HG02610 (cell line): ENCODE measurements around the gene CORO2B.

Source experiments
- ATAC-seq: cut with Tn5 transposase; IDR thresholded peaks from one replicate; pipeline ENCODE4 v1.9.1; 2021; ENCODE audit warnings: mild to moderate bottlenecking, moderate library complexity; ENCODE audit not compliant: unreplicated experiment

The CORO2B gene

DNA sequence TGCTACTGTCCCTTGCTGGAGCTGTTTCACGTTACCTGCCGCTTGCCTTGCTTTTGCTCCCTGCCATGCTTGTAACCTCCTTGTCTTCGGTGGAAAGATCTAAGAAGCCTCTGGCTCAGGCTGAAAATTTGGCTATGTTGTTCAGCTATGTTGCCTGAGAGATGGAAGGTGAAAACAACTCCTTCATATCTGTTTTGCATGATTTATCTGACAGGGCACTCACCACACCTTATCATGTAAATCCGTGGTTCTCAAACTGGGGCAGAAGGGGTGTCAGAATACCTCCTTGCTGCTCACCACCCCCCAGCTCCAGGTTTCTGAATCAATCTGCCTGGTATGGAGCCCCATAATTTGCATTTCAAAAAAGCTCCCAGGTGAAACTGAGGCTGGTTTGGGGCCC lies 6.5 kb upstream of the CORO2B start:
- no peak for ATAC-seq

DNA sequence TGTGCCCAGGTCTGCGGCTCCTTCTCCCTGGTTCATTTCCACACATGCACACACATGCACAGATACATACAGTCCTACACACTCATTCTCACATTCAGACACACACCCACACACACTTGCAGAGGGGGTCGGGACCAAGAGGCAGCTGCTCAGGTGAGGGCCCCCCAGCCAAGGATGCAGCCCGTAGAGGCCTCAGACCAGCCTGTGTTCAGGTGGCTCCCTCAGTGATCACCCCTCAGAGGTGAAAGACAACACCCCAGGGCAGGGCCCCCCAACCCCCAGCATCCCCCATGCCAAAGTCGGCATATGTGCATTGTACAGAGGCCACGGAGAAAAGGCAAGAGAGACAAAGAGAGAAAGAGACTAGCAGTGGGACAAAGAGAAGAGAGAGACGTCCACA lies 5.9 kb upstream of the CORO2B start:
- ATAC-seq, result no peak

DNA sequence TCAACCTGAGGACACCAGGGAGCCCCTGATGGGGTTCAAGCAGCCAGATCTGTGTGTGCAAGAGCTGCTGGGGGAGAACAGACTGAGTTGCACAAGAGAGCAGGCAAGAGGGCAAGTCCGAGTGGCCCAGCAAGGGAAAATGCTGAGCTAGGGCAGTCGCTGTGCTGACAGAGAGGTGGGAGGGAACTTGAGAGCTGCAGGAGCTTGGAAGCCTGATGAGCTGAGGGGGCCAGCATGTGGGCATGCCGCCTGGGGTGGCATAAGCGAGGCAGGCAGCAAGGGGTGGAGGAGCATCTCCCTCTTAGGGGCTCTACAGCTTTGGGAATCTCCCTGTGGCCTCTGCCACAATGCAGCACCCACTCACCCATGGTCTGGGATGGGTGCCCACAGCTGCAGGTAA lies 4.7 kb upstream of the CORO2B start:
- ATAC-seq, result no peak

DNA sequence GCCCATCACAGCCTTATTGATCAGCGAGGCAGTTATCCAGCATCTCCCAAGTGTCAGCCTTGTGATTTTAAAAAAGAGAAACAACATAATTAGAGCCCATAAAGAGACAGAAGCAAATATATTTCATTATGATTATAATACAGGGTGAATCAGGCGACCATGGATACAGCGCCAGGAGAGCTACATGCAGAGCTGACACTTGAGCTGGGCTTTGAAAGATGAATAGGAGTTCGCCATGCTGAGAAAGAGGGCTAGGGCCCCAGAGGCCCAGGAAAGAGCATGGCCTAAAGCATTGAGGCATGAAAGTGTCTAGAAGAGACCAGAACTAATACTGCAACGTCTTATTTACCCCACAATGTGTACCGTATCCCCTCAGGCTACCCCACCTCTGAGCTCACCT lies 4.2 kb upstream of the CORO2B start:
- ATAC-seq, result no peak

DNA sequence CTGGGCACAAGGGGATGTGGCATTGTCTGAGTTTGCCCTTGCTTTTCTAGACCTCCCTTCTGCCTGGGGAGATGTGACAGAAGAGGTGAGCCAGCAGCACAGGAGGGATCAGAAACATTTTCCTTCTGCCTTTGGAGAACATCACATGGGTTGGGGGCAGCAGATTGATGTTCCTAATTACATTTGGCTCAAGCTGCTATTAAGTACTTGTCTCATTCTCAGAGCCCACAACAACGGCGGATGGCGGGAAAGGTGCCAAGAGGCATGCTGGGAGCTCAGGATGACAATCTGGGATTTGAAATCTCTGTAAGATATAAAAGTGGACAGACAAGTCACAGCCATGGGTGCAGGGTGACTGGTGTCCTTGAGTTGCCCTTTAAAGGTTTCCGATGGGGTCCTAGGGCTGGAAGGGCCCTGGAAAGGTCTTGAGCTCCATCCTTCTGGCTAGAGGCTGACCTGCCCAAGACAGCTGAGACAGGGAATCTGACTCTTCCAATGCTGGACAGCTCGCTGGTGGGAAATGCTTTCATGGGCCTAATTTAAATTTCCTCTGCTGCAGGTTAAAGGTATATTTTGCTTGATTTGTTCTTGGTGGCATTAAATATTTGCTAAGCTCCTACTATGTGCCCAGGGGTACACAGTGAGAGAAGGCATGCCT lies 2.4 kb upstream of the CORO2B start:
- ATAC-seq, result no peak

DNA sequence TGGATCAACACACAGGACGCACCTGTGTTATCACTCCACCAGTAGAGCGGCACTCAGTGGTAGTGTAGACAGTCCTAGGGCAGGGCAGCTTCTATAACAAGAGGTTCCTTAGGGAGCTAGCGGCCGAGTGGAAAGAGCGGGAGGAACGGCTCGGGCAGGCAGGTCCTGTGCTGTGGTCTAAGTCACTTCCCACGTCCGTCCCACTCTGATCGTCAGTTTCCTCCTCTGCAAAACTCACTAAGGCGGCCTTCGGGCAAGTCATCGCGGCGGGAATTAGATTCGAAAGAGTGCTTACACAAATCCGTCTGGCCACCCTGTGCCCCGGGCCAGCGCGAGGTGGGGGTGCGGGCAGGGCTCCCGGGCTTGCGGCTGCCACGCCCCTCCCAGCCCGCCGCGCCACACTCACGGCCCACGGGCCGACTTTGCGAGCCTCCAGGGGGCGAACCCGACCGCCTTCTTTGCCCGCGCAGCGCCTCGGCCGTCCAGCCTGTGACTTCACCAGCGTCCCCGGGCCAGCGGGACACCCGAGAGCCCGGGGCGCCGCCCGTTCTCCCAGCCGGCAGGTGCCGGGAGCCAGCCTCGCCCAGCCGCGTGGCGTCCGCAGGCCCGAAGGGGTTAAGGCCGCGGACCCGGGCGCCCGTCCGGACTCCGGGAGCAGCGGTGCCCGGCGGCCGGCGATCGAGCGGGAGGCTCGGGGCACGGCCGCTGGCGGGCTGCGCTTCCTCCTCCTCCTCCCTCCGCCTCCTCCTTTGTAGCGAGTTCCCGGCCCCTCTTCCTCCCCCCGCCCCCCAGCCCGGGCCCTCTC lies 416 bp upstream of the CORO2B start:
- ATAC-seq, result no peak

DNA sequence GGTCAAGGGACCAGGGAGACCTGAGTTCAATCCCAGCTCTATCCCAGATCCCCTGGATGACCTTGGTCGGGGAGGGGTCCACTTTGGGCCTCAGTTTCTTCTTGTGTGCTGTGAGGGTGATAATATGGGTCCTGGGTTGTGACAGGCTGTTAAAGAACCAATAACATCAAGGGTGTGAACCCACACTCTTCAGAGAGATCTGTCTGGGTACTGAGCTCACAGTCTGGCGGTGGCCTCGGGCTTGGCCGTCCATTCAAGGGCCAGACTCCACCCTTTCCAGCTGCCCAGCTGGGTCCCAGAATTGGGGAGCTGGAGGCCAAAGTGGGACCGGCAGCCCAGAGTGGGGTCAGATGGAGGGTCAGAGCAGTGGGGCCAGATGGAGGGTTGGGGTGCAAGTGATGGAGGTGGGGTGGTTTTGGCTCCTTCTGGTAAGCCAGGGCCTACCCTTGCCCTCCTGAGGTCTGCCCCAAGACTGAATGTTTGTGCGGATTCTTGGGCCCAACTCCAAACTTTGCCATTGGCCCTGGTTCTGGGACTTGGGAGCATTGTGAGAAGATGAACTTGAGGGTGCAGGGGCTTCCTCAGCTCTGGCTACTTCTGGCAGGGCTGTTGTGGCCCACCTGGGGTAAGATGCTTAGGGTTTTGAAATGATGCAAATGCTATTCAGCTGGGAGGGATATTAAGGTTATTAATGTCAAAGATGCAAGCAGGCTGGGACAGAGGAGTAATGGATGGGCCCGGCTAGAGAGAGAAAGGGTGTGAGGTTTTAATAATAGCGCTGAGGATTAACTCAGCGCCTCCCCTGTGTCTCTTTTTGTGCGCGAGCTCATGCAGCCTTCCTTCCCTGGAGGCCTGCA lies 1.5 kb downstream of the CORO2B start:
- no peak for ATAC-seq

DNA sequence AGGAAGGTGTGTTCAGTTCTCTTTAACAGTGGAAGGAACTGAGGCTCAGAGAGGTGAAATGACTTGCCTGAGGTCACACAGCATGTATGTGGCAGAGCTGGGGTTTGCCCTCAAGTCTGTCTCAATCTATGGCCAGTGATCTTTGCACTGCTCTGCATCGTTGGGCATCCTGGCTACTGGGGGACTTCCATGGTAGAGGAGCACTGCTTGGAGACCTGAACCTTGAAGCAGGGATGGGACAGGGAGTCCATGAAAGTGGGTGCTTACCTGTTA lies 2.0 kb downstream of the CORO2B start:
- no peak for ATAC-seq

DNA sequence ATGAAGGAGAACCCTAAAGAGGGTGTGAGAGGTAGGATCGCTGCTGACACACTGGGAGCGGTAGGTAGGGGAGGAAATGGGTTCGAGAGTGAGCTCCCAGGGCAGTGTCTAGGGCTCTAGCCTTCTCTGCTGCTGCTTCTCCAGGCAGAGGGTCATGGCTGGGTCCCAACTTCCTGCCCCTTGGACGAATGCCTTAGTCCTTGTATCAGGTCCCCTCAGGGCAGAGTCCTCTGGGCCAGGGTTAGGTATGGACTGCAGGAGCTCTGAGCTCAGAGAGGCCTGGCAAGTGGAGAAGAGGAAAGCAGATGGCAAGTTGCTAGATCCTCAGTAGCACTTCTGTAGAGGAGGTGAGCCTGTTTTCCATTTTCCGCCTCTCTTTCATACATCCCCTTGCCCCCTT lies 2.9 kb downstream of the CORO2B start:
- no peak for ATAC-seq

DNA sequence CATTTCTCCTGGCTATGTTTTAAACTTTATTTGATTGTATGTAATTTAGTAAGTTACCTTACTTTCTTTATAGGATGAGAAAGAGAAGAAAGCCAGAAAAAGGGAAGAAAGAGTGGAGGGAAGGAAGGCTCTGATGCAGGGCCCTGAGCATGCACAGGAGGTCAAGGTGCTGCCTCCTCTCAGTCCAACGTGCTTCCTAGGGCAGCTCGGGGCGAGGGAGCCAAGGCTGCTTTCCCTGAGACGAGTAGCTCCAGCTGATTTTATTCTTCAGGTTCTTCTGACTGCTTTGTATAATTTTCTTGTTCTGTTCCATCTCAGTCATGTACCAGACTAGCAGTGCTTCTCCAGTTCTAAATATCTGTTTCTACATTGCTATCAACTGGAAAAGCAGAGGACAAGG lies 3.4 kb downstream of the CORO2B start:
- no peak for ATAC-seq

DNA sequence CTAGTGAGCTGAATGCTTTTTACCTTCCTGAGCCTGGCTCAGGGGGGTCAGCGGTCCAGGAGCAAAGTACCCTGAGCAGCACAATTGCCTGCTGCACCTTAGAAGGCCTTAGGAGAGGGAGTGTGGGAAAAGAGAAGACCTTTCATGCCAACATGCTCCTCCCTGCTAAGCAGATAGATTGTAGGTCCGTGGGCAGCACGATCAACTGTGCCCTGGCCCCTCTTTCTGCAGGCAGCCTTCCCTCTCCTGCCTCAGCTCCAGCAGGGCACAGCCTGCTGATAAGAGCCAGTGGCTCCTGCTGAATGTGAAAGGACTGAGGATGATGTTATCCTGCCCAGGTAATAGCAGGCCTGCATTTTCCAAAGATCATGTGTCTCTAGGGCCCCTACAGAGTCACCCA lies 4.1 kb downstream of the CORO2B start:
- no peak for ATAC-seq

DNA sequence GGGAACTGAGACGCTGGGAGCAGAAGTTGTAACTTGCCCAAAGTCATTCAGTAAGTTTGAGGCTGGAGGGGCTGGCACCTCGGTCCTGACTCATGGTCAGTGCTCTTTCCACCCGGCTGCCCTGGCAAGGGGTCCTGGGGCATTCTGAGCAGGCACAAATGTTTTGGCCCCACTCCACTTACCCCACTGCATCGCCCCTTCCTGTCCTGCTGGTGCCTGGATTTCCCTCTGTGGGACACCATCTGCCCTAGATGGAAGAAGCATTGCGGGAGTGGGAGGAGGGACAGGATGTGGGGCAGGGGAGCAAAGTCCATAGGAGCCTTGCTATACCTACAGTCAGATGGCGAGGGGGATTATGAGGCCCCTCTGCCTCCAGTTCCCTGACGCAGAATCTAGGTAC lies 4.5 kb downstream of the CORO2B start:
- ATAC-seq, result no peak

DNA sequence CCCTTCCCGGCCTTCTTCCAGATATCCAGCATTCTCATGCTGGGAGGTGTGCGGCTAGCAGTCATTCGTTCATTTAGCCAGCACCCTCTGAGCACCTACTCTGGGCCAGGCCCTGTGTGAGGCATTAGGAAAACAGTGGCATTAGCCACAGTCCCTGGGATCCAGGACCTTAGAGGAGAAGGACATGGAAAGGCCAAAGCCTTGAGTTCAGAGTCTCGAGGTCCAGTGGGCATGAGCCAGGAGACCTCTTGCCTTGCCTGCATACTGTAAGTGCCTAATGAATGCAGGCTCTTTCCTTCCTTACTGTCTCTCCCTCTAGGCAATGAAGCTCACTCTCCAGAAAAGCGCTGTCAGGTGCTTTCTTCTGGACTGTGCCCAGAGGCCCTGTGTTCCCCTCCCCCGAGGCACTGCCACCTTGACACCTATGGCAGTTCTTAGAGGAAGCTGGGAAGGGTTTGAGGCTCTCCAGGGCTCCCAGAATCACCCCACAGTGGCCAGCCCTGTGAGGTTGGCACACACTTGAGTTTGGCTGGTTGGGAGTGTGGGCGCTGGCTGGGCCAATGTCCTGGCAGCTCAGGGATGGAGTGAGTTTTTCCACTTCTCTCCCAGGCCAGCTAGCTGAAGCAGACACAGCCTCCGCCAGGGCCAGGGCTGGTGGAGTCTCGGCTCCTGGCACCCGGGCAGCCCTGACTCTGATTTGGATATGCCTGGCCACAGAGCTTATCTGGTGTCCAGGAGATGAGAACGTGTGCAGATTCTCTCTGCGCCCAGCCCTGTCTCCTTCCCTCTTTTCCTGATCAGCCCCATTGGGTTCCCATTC lies 5.4 kb downstream of the CORO2B start:
- no peak for ATAC-seq

DNA sequence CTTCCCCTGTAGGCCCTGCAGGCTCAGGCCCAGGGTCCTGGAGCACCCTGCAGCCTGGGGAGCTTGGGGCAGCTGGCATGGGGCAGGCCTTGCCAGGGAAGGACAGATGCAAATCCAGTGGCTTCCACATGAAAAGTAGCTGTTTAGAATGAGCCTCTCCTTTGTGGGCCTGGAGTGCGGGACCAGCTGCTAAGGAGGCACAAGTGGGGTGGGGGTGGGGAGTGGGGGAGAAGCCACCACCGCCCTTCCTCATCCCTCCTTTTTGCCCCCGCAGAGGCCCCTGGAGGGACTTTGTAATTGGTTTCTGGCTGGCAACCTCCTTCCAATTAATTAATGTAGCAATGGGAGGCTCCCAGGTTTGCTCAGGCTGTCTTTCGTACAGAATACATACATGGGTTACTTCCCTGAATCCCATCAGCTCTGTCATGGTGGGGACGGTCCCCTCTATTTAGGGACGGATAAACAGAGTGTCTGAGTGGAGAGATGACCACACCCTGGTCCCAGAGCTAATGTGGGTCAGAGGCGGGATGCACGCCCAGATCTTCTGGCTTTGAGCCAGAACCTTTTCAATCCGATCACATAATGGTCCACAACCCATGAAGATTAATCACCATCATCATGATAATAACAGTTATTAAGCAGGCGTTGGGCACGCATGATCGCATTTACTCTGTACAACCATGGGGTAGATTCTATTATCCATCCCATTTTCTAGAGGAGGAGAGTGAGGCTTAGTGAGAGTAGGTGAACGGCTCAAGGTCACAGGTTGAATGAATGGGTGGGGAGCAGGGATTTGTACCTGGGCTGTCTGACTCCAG lies 6.2 kb downstream of the CORO2B start:
- no peak for ATAC-seq

DNA sequence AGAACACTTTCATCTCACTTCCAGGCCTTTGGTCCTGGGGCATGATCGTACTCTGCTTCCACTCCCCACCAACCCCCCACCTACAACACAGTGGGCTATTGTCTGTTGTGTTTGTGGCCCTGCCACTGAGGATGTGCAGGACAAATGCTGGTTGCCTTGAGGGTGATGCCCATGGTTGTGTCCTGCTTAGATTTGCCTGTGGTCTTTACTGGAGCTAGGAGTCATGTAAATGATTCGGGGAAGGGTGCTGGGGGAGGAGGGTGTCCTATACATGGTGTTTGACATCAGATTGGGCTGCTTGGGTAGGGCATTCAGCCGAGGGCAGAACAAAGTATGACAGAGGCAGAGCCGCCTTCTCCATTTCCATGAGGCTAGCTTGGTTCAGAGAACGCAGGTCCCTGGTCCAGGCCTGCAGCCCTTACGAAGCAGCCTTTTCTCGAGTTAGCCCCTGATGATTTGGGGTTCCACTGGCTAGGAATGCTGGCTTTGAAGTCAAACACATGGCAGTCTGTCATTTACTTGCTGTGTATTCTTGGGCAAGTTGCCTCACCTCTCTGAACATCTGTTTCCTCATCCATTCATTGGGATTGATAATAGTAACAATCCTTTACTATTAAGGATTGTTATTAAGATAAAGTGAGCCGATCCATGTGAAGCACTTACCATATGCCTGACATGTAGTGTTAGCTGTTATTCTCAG lies 6.9 kb downstream of the CORO2B start:
- ATAC-seq, result no peak

DNA sequence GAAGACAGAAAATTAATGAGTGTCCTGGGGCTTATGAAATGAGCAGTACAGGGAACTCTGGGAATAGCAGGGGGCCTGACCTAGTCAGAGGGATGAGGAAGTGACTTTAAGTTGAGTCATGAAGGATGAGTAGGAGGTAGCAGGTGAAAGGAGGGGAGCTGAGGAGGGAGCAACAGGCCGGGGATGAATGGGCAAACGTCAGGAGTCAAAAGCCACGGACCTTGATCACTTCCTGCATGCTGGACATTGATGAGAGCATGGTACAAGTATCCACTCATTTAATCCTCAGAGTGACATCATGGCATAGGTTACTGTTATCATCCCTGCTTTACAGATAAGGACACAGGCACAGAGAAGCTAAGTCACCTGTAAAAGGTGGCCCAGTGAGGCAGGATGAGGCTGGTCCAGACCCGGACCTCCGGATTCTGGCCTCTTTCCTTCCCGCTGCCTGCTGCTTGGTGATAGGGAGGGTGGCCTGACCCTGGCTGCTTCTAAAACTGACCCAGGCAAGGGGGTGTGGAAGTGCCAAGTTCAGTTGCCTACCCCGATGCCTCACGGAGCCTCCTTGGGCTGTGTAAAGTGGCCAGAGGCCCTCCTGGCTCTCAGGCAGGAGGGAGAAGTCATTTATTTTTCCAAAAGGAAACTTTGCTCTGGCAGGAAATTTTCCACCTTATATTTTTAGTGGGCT lies 7.6 kb downstream of the CORO2B start:
- no peak for ATAC-seq

DNA sequence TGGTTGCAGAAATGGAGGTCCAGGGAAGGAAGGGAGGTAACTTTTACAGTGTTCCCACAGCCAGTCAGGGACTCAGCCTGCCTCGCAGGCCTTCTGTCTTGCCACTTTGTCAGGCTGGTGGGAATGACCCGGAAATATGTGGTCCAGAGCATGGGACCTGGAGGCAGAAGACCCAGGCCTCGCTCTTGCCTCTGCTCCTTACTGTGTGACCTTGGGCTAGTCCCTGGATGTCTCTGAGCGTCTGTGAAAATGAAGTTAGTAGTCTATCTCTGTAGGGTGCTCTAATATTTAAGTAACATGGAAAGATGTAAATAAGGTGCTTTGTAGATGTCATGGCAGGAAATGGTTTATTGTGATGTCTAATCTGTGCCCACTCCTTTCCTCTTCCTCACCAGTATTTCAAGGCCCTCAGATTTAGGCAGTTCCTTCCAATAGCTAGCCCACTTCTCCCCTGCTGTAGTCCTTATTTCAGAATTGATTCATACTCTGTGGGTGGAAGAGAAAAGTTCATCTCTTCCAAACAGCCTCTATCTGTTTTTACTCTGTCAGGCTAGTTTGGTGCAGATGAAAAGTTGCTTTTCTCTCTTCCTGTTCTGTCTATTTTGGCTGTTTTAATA lies 9.1 kb downstream of the CORO2B start:
- ATAC-seq, result no peak

DNA sequence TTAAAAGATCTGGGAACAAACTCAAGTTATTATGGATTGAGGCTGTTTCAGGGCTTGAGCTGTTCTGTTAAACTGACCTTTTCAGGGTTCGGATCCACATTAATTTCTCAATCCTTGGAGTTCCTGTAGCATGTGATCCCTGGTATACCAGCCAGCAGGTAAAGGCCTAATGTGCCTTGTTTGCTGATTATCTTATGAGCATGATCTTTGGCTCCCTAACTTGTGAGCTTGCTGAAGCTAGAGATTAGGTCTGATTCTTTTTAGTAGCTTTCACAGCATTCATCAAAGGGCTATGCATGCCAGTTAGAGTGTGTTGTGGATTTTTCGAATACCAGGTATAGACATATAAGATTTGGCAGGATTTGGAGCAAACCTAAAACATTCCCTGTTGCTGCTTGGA lies 10.3 kb downstream of the CORO2B start:
- ATAC-seq, result no peak
